Mucosa of stomach (tissue), 1 donor: ENCODE data around the gene C4orf54.

Experiments used
- H3K27me3 ChIP-seq: one replicate; pipeline ENCODE4 v1.7.0; 2013; ENCODE audit warnings: mild to moderate bottlenecking, low read length; ENCODE audit not compliant: control insufficient read depth, insufficient read depth
- H3K36me3 ChIP-seq: one replicate; pipeline ENCODE4 v1.7.0; 2013; ENCODE audit warnings: low read length; ENCODE audit not compliant: control insufficient read depth, insufficient read depth
- H3K4me1 ChIP-seq: one replicate; pipeline ENCODE4 v1.7.0; 2013; ENCODE audit warnings: mild to moderate bottlenecking, low read length; ENCODE audit not compliant: control insufficient read depth, insufficient read depth
- H3K4me3 ChIP-seq: one replicate; pipeline ENCODE4 v1.7.0; 2013; ENCODE audit warnings: low read length
- H3K9ac ChIP-seq: one replicate; pipeline ENCODE4 v1.7.0; 2013; ENCODE audit warnings: mild to moderate bottlenecking, low read length, moderate library complexity
- H3K9me3 ChIP-seq: one replicate; pipeline ENCODE4 v1.7.0; 2013; ENCODE audit warnings: mild to moderate bottlenecking, low read length, moderate library complexity; ENCODE audit not compliant: control insufficient read depth
- donor health status: Pancreatic carcinoma.

The C4orf54 gene

DNA sequence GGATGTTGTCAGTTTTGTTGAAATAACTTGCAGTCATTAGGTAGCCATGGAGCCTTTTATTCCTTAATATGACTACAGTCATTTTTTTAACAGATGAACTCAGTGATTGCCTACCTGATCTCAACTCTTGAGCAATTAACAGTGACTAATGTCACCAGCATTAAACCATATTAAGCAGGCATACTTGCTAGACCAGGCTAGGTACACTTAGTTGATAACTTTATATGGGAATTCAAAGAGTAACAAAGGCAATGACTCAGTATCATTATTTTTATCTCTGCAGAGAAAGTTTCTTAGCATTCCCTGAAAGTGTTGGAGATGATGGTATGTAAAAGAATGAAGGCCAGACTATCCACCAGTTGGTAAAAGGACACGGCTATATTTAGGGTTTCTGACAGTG, at the start of gene C4orf54:
Gene C4orf54 (minus strand): TSS at position 31 of the 400 bp plus-strand sequence. CDS start 3,180 bp downstream, outside the sequence.
- Histone ChIP-seq H3K9me3 (no peaks in the 10 kb centered on the region), H3K9ac (no peak within 1 kb of the TSS), H3K4me3 (no peak within 1 kb of the TSS), H3K36me3 (no peaks in the 10 kb centered on the region), H3K27me3 (no peaks in the 10 kb centered on the region), H3K4me1 (no peaks in the 10 kb centered on the region)

DNA sequence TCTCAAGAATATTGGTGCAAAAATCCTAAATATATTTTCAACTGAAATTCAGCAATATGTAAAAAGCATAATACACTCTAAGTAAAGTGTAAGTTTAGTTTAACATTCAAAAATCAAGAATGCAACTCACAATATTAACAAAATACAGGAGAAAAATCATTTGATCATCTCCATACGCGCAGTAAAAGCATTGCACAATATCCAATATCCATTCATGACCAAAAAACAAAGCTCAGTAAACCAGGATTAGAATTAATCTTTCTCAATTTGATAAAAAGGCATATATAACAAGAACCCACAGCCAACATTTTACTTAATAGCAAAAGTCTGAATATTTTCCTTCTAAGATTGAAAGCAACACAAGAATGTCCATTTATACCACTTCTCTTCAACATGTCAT, 48.3 kb upstream of the C4orf54 start:
- Histone ChIP-seq H3K9me3 (no peaks in the 10 kb centered on the region), H3K36me3 (no peaks in the 10 kb centered on the region), H3K9ac (no peak overlapping the region)

DNA sequence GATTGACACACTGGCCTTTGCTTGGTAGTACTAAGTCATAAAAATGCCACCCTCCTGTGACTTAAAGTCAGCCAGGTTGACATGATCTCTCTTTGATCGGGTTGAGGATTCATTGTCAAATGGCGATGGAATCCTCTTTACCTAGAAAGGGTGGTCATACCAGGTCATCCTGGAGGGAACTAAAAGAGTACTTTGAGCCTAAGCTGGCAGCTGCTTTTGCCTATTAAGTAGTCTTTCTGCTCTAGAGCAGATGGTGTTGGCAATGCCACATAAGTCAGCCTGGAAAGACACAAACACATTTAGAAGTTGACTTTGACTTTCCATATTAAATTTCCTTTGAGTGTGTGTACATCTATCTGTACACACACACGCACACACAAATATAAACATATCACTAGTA, 39.2 kb upstream of the C4orf54 start:
- Histone ChIP-seq H3K4me1 (no peaks in the 10 kb centered on the region), H3K9ac (no peak overlapping the region), H3K4me3 (no peak overlapping the region), H3K9me3 (no peaks in the 10 kb centered on the region), H3K36me3 (no peaks in the 10 kb centered on the region), H3K27me3 (no peaks in the 10 kb centered on the region)

More for the DNA sequence above, 48.3 kb upstream of the C4orf54 start:
- H3K4me3 ChIP-seq = no peak overlapping the region
- H3K27me3 ChIP-seq = no peaks in the 10 kb centered on the region
- no peaks in the 10 kb centered on the region for H3K4me1 ChIP-seq

DNA sequence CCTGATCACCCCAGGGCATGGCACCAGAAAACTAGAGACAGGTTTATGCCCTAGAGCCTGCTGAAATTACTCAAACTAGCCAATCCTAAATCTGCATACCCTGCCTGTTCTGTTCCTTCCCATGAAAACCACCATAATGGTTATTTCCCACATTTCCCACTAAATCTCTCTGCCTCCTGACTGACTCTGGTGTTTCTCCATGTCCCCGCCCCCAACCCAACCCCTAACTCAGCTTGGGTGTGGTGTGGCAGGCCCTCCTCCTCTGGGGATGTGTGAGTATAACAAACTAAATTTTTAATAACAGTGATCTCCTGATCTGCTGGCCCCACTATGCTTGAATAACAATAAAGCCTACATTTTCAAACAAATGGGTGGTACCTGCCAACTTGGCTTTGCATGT, 35.5 kb upstream of the C4orf54 start:
- Histone ChIP-seq H3K4me3 (no peak overlapping the region), H3K9me3 (no peaks in the 10 kb centered on the region), H3K36me3 (no peaks in the 10 kb centered on the region), H3K9ac (no peak overlapping the region), H3K27me3 (no peaks in the 10 kb centered on the region), H3K4me1 (no peaks in the 10 kb centered on the region)

DNA sequence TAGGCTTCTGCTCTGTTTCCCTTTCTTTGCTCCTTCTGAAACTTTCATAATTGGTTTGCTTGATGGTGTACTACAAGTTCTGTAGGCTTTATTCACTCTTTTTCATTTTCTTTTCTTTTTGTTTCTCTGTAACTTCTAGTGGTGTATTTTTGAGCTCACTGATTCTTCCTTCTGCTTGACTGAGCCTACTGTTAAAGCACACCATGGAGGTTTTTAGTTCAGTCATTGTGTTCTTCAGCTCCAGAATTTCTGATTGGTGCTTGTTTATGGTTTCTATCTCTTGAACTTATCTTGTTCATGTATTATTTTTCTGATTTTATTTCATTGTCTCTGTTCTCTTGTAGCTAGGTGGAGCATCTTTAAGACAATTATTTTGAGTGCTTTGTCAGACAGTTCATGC, 33.4 kb upstream of the C4orf54 start:
- H3K9me3 ChIP-seq = no peaks in the 10 kb centered on the region

DNA sequence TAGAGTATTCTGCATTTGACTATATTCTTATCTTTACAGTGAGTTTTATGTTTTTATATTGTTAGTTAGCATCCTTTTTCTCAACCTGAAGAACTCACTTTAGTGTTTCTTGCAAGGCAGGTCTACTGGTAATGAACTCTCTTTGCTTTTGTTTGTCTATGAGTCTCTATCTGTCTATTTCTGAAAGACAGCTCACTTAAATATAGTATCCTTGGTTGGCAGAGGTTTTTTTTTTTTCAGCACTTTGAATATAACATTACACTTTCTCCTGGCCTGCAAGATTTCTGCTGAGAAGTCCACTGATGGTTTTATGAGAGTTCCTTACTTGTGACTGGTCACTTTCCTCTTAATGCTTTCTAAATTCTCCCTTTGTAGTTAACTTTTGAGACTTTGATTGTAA, 32.8 kb upstream of the C4orf54 start:
- no peak overlapping the region for H3K9ac ChIP-seq
- H3K9me3 ChIP-seq = no peaks in the 10 kb centered on the region
- H3K4me1 ChIP-seq = no peaks in the 10 kb centered on the region
- H3K4me3 ChIP-seq = no peak overlapping the region
- H3K27me3 ChIP-seq = no peaks in the 10 kb centered on the region
- no peaks in the 10 kb centered on the region for H3K36me3 ChIP-seq

More for the DNA sequence above, 33.4 kb upstream of the C4orf54 start:
- Histone ChIP-seq H3K4me1 (no peaks in the 10 kb centered on the region), H3K27me3 (no peaks in the 10 kb centered on the region), H3K9ac (no peak overlapping the region), H3K36me3 (no peaks in the 10 kb centered on the region), H3K4me3 (no peak overlapping the region)

DNA sequence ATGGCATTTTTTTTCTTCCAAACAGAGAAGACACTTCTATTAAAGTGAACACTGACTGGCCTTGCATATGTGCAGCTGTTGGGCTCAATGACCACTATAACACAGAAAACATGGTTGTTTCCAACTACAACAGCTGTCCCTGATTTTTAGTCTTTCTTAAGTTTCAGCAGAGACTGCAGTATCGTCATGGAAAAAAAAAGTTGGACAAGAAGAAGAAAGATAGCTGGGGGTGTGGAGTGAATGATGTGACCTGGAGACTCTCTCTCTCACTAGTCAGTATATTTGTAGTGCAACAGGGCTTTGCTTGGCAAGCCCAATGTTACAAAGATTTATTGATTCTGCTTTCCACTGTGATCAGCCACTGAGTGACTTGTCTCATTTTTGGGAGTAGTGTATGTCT, 29.5 kb upstream of the C4orf54 start:
- H3K36me3 ChIP-seq = no peaks in the 10 kb centered on the region
- H3K4me1 ChIP-seq = no peaks in the 10 kb centered on the region
- no peak overlapping the region for H3K4me3 ChIP-seq
- H3K9ac ChIP-seq = no peak overlapping the region
- no peaks in the 10 kb centered on the region for H3K9me3 ChIP-seq
- no peaks in the 10 kb centered on the region for H3K27me3 ChIP-seq

DNA sequence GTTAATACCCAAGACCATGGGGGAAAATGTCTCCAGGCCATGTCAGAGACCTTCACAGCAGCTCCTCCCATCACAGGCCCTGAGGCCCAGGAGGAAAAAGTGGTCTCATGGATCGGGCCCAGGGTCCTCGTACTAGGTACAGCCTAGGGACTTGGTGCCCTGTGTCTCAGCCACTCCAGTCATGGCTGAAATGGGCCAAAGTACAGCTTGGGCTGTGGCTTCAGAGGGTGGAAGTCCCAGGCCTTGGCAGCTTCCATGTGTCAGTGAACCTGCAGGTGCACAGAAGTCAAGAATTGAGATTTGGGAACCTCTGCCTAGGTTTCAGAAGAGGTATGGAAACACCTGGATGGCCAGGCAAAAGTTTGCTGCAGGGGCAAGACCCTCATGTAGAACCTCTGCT, 27.6 kb upstream of the C4orf54 start:
- H3K36me3 ChIP-seq = no peaks in the 10 kb centered on the region
- no peaks in the 10 kb centered on the region for H3K4me1 ChIP-seq
- no peak overlapping the region for H3K9ac ChIP-seq

DNA sequence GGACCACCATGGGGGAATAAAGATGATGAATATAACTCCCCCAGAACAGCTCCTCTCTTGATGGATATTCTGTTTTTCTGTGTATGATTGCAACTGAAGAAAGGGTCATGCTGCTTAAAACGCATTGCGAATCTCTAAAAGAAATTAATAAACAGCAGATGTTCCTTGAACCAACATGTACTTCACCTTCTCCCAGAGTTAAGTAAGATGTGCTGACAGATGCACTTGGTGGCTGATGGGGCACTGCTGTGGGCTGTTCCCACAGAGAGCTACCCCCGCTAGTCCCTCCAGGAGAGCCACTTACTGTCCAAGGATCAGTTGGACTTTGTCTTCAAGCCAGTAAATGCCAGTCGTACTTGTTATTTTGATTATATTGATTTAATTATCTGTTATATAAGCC, 26.3 kb upstream of the C4orf54 start:
- no peak overlapping the region for H3K4me3 ChIP-seq
- H3K27me3 ChIP-seq = no peaks in the 10 kb centered on the region
- no peaks in the 10 kb centered on the region for H3K36me3 ChIP-seq
- H3K9ac ChIP-seq = no peak overlapping the region
- H3K9me3 ChIP-seq = no peaks in the 10 kb centered on the region
- H3K4me1 ChIP-seq = no peaks in the 10 kb centered on the region

More for the DNA sequence above, 27.6 kb upstream of the C4orf54 start:
- H3K27me3 ChIP-seq = no peaks in the 10 kb centered on the region
- H3K9me3 ChIP-seq = no peaks in the 10 kb centered on the region
- no peak overlapping the region for H3K4me3 ChIP-seq

DNA sequence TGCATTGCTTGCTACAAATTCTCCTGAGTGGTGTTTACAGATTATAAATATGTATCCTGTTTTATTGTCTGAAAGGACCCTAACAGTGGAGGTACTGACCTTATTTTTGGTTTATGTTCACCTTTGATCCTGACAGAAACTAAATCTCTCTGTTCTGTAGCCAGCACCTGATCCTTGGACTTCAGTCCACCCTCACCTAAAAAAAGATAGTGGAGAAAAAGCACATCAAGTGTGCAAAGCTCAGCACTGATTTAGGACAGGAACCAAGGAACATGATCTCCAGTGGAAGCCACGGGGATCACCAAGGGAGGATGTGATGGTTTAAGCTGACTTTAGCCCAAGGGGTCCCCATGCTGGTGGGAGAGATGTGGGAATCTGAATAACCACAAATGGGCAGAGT, 22.3 kb upstream of the C4orf54 start:
- no peak overlapping the region for H3K4me3 ChIP-seq
- no peaks in the 10 kb centered on the region for H3K4me1 ChIP-seq
- no peaks in the 10 kb centered on the region for H3K36me3 ChIP-seq
- H3K27me3 ChIP-seq = no peaks in the 10 kb centered on the region
- no peak overlapping the region for H3K9ac ChIP-seq
- no peaks in the 10 kb centered on the region for H3K9me3 ChIP-seq

DNA sequence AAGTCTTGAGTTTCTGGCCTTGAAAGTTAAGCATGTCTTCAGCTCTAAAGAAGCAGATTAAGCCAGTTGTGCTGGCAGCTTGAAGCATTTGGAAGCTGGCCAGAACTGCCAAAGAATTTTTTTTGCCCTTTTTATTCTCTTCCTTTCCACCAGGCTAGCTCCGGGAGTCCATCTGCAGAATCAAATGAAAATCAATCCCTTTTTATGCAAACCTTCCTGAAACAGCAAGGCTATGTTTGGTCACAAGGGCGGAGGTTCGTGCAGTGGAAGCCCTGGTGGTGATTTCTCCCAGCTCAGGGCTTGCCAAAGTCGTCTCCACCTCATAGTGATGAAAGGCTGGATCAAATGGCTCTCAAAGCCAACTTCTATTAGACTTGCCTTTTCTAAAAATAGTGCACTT, 21.6 kb upstream of the C4orf54 start:
- Histone ChIP-seq H3K27me3 (no peaks in the 10 kb centered on the region), H3K4me3 (no peak overlapping the region), H3K4me1 (no peaks in the 10 kb centered on the region), H3K36me3 (no peaks in the 10 kb centered on the region), H3K9ac (no peak overlapping the region), H3K9me3 (no peaks in the 10 kb centered on the region)

DNA sequence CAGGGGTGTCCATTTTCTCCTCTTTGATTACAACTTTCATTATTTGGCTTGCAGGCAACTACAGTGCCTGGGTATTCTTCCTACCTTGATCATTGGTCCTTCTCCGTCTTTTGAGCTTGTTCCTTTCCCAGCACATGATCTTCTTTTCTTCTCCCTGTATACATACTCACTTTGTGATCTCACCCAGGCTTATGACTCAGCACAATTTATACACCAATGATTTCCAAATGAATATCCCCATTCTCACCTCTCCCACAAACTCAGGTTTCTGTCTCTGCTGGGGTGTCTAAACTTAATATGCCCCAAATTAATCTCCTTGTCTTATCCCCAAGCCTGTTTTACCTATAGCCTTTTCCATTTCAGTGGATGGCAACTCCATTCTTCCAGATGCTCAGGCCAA, 19.5 kb upstream of the C4orf54 start:
- no peaks in the 10 kb centered on the region for H3K4me1 ChIP-seq
- no peak overlapping the region for H3K4me3 ChIP-seq
- no peaks in the 10 kb centered on the region for H3K36me3 ChIP-seq
- H3K27me3 ChIP-seq = no peaks in the 10 kb centered on the region
- H3K9me3 ChIP-seq = no peaks in the 10 kb centered on the region
- no peak overlapping the region for H3K9ac ChIP-seq

DNA sequence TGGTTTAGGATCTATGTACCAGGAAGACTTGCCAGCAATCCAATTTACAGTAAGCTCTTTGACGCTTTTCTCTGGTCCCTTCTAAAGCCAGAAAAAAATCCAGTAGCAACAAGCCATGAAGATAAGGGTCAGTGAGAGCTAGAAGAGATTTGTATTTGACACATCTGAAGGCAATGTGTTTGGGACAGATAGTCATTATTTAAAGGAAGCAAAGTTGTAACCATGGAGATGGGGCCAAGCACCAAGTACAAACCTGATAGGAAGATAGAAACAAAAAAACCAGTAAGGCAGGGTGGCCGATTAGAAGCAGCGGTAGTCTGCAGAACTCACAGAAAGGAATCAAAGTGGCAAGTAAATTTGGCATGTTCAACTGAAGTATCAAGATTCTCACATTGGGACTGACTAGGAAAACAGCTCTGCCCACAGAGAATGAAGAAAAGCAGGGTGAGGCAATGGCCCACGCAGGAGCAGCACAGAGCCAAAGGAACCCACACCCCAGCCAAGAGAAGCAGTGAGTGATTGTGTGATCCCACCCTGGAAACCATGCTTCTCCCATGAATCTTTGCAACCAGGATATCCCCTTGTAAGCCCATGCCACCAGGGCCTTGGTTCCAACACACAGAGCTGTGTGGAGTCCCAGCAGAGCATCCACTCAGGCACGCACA, 12.9 kb upstream of the C4orf54 start:
- Histone ChIP-seq H3K9me3 (no peaks in the 10 kb centered on the region), H3K9ac (no peak overlapping the region), H3K27me3 (no peaks in the 10 kb centered on the region), H3K4me1 (no peaks in the 10 kb centered on the region), H3K4me3 (no peak overlapping the region), H3K36me3 (no peaks in the 10 kb centered on the region)
